Nucleus accumbens (tissue), 56 donors: Measurements from ENCODE around the gene C11orf86.

Experiments
- DNase-seq, 56 donors: peaks; one replicate each; lab custom pipeline; 2025; lab: John Stamatoyannopoulos, UW

The C11orf86 gene

DNA sequence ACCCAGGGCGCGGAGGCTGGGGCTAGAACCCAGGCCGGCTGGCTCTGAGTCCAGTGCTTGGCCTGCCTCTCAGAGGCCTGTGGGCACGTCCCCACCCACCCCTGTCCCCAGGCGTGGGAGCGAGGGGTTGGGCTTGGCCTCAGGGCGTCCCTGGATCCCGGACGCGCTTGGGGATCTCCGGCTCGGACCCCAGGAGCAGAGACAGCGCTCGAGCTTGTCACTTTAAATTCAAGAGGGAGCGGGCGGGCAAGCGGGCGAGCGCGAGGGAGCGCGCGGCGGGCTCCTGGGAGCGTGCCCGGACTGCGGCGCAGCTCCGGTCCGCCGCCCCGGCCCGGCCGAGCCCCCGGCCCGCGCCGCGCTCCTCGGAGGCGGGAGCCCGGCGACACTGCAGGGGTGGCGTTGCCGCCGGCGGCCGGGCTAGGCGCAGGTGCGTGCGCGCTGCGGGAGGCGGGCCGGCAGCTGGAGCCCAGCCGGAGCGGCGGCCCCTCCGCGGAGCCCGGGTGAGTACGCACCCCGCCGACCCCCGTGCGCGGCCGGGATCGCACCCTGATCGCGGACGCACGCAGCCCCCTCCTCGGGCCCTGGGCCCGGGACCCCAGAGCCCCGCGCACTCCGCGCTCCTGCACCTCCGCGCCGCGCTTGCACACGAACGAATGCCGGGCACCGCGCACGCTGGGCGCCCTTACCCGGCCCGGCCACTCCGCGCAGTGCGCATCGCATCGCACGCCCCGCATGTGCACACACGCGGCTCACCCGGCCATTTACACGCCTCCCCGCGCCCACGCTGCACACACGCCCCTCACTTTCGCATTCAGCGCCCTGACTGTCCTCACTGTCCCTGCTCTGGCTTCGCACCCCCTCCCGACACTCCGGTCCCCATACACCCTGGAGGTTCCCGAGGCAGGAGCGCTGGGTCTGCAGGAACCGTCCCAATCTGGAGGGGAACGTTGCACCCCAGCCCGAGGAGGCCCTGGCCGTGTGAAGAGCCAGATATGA, 48.2 kb downstream of the C11orf86 start, which contains the start of gene SYT12:
Gene SYT12, plus strand, starts transcription at position 174 of the 996 bp plus-strand sequence. CDS start 7,011 bp downstream, outside the sequence.
- DNase-seq = peak in 14 of 56 donors; percentile 11 to 49 (median 28)

DNA sequence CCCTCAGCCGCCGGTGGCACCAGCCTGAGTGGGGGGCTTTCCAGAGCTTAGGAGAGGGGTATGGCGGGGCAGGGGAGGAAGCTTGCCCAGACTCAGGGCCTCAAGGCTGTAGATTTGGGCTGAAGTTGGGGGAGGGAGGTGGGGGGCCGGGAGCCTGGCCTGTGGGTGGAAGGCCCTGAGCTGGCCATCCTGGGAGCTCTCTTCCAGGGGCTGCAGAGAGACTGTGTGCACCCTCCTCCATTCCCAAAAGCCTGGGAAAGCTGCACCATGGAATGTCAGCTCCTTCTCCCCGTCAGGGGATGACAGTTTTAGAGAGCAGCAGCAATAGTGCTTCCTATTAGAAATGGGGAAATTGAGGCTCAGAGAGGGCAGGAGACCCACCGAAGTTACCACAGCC, 48.9 kb downstream of the C11orf86 start:
- no peak for DNase-seq

DNA sequence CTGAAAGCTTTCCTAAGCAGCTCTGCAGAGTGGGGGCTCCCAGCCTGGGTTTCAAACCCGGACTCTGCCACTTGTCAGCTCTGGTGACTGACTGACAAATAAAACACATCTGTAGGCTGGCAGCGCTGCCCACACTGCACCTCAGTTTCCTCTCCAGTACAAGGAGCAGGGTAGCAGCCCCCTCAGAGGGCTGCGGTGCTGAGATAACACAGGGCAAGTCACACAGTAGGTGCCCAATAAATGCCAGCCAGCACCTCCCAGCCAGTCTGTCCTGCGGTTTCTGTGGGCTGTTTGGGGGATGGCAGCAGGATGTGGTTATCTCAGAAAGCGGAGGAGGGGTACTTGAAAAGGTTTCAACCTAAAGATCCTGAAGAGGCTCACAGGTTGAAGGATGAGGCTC, 49.3 kb downstream of the C11orf86 start:
- DNase-seq = no peak

DNA sequence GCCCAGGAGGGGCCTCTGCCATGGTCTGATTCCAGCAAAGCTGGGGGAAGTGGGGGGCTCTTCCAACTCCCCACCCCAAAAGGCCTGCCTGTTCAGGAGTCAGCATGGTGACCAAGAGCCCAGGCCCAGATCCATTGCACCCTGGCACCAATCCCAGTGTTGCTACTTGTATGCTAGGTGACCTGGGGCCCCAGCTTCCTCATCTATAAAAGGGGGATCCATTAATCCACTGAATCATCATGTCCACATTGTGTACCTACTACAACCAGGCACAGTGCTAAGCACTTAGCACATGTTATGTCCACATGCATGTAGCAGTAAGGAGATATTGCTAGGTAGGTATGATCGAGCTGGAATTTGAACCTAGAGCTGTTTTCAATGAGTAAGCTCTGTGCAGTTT, 49.9 kb downstream of the C11orf86 start:
- no peak for DNase-seq

DNA sequence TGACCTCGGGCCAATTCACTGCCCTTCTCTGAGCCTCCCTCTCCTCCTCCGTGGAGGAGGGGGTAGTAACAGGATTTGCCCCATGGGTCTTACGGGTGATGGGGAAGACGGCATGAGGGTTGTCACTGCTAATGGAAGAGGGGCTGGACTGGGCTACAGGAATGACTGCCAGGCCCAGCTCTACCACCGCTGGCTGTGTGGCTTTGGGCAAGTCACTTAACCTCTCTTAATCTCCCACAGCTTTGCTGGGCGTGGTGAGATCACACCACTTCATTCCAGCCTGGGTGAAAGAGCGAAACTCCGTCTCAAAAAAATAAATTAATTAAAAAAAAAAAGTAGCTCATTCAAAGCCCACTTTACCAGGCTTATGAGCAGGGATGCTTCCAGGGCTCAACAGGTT, 50.6 kb downstream of the C11orf86 start:
- DNase-seq = no peak
